Measurements from ENCODE around the gene AK2.
"Not testable (repeated sequence)": the region's sequence is repeated elsewhere in the genome, so short reads cannot be mapped to it uniquely, and the experiment has no call there.

AK2 gene

DNA sequence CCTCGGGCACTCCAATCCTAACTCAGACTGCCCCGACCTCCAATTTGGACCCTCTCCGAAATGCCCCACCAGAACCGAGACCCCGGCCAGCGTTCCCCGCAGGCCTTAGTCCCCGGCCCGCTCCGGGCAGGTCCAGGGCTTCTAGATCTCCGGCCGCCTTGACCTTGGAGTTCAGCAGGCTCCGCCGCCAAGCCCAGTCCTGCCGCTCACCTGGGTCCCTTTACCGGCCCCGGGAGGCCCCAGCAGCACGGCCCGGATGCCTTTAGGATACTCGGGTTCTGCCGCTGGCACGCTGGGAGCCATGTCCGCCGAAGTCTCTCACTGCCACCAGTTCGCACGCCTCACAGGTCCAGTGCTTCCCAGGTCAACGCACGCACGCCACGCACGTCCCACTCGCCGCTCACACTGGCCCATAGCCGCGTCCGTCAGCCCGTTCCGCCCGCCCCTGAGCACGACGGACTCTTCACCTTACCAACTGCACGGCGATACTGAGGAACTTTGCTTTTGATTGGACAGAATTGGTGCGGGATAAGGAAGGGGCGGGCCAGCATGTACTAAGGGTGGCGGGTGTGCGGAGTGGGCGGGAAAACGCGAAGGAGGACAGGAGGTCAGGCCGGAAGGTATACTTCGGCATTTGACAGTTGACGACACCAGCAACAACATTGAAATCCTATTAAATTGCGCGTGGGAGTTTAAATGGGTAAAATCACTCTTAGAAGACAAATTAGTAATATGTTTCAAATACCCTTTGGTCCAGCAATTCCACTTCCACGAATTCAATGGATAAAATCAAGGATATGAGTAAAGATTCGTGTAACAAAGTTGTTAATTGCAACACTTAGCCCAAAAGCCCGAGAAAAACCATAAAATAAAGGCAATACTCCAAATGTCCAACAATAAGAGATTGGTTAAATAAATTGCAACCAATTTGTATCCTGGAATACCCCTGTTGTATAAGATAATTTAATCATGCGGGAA, at the start of gene AK2:
Gene AK2 (minus strand): TSS at position 358 of the 978 bp plus-strand sequence. CDS start 55 bp downstream, at position 303.
- DNase-seq, result peak; percentile 96

GRCh38 chr1:33086384-33086850, 49.7 kb upstream of the AK2 start:
- peak; percentile 55 for DNase-seq

DNA sequence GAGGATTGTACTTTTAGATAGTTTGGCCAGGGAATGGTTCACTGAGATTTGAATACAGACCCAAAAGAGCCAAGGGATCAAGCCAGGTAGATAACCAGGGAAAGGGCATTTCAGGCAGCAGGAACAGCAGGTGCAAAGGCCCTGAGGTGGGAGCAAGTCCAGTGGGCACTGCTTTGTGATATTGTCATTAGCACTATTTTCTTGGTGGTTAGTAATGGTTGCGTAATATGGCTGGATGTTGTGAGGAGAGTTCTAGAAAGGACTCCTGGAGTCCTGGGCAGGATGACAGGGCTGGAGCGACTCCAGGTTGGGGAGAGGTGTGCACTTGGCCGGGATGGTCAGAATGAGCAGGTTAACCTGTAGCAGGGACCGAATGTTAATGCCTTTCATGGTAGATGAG, 48.6 kb upstream of the AK2 start:
- no peak for DNase-seq

GRCh38 chr1:33082575-33083108, 46.0 kb upstream of the AK2 start:
- no peak for DNase-seq

GRCh38 chr1:33081554-33082305, 45.0 kb upstream of the AK2 start:
- DNase-seq, result peak; percentile 25

DNA sequence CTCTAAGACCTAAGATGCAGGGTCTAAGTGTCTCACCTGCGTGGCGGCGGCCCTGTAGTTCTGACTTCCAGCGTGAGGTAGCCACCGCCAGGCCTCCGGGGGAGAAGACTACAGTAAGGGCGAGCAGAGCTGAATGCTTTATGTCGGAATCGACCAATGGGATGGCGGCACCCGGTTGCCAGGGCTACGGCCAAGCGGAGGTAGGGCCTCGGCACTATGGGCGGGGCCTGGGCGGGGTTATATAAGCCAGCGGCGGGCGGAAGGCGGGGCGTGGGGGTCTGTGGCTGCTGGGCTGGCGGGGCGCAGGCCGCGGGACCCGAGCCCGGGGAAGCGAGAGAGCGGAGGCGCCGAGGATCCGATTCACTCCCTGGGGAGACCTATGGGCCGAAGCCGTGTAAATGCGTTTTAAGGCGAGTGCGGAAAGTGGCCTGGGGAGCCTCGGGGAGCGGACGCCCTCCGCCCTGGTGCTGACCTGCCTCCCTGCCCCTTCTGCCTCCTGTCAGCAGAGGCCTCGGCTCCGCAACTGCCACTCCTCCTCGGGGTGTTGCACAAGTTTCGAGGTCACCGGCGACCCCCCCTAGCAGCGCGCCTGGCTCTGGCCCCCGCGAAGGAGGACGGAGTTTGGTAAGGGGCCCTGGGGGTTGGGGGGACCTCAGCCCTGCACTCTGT, 44.3 kb upstream of the AK2 start, which contains the start of gene AZIN2:
Gene AZIN2 (plus strand): TSS at position 269 of the 669 bp plus-strand sequence. CDS start 1,097 bp downstream, outside the sequence.
- peak; percentile 97 for DNase-seq

GRCh38 chr1:33080373-33080772, 43.7 kb upstream of the AK2 start:
- DNase-seq, result no peak

DNA sequence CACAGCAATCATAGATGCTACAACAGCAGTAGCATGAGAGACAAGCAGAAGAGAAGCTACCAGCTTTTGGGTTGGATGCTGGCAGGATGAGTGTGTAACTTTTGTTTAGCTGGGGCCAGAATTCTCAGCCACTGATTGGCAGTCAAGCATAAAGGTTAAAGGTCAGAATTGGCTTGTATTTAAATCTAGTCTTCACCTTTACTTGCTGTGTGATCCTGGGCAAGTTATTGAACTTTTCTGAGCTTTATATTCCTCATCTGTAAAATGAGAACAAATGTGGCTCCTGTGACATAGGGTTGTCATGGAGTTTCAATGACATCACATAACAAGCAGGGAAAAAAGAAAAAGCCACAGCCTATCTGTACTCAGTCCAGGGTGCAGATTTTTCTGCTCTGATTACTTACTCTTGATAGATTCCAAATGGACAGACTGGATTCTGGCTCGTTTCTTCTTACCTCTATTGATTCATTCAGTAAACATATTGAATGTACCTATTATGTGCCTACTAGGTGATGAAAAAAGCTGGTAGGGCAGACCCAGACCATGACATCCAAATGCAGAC, 41.4 kb upstream of the AK2 start:
- no peak for DNase-seq

DNA sequence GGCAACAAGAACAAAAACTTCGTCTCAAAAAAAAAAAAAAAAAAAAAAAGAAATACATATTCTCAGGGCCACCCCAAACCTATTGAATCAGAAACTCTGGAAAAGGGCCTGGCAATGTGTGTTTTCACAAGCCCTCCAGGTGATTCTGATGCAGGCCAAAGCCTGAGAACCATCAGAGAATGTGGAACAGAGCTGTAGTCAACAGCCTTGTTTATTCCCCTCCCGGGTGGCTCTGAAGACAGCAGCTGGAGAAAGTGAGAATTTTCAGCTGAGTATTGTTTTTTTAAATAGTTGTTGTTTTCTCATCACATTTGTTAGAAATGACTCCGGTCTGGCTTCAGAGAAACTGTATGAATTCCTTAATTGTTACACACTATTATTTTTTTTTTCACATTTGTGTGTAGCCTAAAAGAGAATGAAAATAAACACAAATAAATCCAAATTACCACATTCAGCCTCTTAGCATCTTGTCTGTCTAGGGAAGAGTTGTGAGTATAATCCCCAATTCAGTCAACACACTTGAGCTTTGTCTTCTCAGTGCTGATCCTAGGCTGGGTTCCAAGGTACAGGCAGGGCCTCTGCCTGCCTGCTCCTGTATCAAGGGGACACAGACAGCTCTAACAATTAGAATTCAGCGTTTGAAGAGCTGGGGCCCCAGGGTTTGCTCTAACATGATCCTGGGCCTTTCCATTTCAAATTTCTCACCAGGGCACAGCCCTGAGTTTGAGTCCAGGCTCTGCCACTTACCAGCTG, 37.7 kb upstream of the AK2 start:
- no peak for DNase-seq

DNA sequence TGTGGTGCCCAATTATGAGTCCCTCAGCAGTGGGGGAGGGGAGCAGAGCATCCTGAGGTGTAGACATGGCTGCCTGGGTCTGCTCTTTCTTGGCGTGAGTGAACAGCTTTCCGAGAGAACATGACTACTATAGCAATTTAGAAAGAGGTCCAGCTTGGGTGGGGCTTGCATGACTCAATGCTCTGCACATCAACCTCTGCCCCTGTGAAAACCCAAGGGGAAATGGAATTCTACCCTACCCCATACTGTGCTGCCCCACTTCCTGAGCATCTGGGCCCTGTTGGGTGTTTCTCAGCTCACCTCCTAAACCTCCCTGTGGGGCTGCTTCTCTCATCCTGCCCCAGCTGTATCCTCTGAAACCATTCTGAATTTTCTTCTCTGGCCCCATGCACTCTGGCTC, 36.0 kb upstream of the AK2 start:
- DNase-seq, result no peak

GRCh38 chr1:33070628-33071027, 33.9 kb upstream of the AK2 start:
- no peak for DNase-seq

GRCh38 chr1:33068108-33068507, 31.4 kb upstream of the AK2 start:
- DNase-seq, result not testable (repeated sequence)

DNA sequence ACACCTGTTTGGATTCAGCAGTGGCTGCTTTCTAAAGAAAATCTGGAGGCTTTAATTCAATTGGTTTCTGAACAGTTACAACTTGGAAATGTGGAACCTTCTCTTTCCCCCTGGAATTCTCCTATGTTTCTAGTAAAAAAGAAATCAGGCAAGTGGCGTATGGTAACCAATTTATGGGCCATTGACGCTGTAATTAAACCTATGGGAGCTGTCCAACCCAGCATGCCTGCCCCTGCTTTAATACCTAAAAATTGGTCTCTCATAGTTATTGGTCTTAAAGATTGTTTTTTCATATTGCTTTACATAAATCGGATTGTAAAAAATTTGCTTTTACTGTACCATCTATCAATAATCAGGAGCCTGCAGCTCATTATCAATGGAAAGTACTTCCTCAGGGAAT, 29.8 kb upstream of the AK2 start:
- not testable (repeated sequence) for DNase-seq

- no peak for DNase-seq
Measured at GRCh38 chr1:33065301-33065700, 28.6 kb upstream of the AK2 start.

GRCh38 chr1:33064284-33064683, 27.6 kb upstream of the AK2 start:
- not testable (repeated sequence) for DNase-seq

DNA sequence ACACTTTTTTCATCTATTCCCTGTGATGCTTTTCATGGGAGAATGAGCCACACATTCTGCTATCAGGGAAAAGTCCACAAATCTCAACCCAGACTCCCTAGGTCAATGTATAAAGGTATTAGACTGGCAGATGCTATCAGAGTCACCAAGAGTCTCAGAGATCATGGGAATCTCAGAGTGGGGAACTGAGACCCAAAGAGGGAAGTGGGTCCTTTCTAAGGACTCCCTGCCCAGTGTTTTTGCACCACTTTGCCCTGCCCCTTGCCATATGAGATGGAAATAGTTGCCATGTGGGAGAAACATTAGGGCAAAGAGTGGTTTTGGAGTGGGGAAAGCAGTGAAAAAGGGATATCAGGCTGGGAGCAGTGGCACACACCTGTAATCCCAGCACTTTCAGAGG, 25.2 kb upstream of the AK2 start:
- DNase-seq, result no peak

DNA sequence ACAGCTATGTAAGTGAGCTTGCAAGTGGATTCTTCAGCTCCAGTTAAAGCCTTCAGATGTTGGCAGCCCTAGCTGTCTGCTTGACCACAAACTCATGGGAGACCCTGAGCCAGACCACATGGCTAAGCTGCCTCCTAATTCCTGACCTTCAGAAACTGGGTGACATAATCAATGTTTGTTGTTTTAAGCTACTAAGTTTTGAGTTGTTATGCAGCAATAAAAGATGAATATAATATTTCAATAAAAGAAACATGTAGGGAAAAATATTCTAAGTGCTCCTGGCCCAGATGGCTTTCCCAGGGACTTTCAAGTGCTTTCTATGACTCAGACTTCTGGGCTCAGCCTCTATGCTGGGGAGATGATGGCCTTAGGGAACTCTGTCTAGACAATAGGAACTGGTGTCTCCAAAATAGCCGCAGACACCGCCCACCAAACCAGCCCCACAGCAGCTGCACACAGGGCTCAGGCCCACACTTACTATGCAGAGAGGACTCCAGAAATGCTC, 23.9 kb upstream of the AK2 start:
- no peak for DNase-seq

DNA sequence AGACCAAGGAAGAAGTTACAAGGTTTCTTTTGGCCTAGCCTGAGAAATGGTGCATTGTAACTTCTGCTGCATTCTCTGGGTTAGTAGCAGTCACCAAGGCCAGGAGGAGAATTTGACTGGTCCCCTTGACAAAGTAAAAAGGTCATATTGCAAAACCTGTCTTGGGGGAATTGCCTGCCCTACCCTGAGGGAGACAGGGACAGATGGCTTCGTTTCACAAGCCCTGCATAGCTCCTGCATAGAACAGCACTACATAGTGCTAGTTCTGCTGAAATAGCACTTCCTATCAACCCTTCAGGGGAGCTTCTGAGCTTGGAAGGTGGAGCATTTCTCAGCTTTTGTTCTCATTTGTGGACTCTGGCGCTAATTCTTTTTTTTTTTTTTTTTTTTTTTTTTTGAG, 20.4 kb upstream of the AK2 start:
- no peak for DNase-seq

DNA sequence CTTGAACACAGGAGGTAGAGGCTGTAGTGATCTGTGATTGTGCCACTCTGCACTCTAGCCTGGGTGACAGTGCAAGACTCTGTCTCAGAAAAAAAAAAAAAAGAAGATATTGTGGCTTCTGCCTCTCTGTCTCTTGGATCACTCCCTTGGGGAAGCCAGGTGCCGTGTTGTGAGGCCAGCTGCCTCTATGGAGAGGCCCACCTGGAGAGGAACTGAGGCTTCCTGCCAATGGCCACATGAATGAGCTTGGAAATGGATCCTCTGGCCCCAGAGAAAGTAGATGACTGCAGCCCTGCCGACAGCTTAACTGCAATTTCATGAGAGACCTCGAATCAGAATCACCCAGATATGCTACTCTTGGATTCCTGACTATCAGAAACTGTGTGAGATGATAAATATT, 19.7 kb upstream of the AK2 start:
- DNase-seq, result no peak

DNA sequence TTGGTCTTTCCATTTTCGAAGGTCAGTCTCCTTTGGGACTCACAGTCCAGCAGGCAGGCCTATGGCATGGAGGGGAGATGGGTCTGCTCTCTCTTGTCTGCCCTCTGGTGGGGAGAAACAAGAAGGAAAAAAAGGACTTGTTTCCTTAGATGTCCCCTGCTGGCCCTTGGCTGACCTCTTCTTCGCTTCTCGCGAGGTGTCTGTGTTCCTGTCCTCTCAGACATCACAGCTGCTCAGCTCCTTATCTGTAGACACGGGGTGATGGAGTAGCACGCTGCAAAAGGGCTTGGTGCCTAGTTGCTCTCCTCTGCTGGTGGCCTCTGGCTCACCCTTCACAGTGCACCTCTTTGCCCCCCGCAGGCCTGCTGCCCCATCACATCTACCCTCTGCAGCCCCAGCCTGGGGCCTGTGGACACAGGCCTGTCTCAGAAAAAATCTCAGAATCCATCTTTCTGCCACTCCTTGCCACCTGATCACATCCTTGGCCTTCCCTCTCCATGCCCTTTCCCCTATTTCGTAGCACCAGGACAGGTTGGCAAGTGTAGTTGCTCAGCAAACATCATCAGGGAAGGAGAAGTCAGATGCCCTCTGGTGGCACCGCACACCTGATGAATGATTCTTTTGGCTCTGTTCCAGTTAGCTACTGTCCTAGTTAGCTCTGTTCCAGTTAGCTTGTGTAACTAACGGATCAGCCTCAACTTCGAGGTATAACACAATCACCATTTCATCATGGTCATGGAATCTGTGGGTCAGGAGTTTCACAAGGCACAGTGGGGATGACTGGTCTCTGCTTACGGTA, 18.7 kb upstream of the AK2 start:
- peak; percentile 54 for DNase-seq
